ENCODE results near the gene TMEM181.
"Not testable (repeated sequence)": the region's sequence is repeated elsewhere in the genome, so short reads cannot be mapped to it uniquely, and the experiment has no call there.

TMEM181 gene

DNA sequence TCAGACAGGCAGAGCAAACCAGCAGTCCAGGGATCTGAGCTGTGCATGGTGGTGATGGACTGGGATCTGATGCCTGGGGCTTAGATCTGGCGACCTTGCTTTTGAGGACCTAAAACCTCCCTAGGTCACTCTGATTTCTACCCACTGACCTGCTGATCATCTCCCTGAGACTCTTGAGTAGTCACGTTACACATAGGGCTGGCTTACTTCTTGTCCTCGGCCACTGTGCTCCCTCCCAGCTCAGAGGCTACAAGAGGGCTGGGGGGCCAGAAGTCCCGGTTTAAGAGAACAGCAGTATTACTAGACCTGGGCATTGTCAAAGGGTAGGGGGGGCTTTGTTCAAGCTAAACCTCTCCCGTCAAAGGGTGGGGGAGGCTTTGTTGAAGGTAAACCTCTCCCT lies 79.2 kb downstream of the TMEM181 start:
- ATAC-seq: no peak

DNA sequence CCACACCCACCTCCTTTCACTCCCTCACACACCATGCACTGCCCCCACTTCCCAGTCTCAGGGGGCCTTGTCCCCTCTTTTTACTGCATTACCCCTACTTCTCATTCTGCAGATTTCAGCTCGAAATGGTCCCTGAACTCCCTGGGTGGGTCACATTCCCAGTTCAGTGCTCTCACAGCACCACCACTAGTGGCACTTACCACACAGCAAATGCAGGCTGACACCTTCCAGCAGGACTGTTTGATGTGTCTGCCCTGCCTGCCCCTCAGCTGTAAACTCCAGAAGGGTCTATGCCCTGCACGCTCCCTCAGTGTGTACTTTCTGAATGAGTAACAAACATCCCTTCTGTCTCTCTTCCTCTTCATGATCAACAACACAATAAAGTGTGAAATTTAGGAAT lies 80.6 kb downstream of the TMEM181 start:
- DNase-seq: no peak
- no peak for ATAC-seq

More for the DNA sequence above, 79.2 kb downstream of the TMEM181 start:
- DNase-seq: no peak

DNA sequence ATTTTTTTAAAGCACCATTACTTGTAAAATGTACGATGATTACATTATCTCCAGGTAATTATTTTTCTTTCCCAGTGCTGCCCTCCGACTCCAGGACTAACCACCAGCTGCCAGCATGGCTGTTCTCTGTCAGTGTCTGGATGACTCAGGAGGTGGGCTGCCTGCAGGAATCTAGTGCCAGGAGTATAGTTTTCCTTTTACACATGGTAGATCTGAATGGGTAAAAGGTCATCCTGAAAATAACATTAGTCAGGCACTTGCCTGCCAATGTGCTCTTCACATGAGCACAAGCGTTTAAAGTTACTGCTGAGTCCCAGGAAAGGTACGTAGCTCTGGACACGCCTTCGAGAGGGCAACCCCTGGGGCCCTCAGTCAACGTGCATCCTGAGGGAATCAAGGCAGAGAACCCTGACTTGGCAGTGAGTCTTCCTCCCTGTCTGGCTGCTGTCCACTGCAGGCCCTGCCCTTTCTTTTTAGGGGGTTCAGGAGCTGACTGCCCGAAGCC lies 82.3 kb downstream of the TMEM181 start:
- DNase-seq (no peak), ATAC-seq (no peak)

DNA sequence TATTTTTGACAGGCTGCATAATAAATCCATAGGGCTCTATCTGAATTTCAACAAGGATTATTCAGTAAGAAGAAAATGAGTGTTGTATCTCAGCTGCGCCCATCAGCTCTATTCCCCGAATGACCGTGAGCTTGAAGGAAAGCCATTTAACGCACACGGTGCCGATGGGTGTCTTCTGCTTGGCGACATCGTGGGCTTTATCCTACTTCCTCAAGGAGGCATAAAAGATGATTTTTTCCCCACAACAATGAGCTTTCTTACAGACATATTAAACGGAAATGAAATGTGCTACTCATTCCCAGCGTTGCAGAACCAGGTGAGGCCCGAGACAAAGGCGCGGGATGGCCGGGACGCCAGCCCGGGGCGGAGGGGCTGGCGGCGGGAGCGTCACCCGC lies 83.9 kb downstream of the TMEM181 start:
- no peak for ATAC-seq
- no peak for DNase-seq

DNA sequence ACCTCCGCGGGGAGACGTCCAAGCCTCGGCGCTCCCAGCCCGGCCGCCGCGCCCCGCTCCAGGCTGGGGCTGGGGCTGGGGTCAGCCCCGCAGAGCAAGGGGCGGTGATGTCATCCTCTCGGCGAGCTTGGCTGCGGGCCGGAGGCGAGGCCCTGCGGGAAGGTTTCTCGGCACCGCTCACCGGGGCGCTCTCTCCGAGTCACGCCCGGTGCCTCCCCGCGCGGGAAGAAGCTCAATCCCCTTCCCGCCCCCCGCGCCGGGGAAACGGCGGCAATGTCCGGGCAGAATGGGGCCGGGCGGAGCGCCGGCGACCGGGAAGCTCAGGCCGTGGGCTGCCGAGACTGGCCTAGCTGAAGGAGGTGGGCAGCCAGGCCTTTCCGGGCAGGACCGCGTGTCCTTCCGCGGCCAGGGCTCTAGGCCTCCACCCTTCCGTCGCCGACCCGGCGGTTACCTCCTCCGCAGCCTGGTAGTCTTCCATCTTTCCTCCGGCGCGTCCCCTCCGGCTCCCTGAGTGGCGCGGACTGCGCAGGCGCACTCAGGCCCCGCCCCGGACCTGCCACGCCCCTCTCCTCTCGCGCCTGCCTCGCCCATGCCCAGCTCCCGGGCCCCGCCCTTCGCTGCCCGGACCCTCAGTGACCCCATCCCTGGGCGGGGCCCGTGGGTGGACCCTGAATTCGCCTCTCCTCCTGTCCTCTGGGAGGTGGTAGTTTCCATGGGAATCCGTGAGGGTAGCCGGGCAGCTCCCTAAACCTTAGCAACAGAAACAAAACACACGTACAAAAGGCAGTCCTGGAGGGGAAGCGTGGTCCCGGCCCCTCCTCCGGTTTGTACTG lies 84.6 kb downstream of the TMEM181 start, which contains the start of gene DYNLT1:
DYNLT1 (minus strand) TSS at position 513 of the 833 bp plus-strand sequence; CDS start at position 478, 35 bp downstream.
- ATAC-seq: peak; percentile 48
- DNase-seq: peak; percentile 97

DNA sequence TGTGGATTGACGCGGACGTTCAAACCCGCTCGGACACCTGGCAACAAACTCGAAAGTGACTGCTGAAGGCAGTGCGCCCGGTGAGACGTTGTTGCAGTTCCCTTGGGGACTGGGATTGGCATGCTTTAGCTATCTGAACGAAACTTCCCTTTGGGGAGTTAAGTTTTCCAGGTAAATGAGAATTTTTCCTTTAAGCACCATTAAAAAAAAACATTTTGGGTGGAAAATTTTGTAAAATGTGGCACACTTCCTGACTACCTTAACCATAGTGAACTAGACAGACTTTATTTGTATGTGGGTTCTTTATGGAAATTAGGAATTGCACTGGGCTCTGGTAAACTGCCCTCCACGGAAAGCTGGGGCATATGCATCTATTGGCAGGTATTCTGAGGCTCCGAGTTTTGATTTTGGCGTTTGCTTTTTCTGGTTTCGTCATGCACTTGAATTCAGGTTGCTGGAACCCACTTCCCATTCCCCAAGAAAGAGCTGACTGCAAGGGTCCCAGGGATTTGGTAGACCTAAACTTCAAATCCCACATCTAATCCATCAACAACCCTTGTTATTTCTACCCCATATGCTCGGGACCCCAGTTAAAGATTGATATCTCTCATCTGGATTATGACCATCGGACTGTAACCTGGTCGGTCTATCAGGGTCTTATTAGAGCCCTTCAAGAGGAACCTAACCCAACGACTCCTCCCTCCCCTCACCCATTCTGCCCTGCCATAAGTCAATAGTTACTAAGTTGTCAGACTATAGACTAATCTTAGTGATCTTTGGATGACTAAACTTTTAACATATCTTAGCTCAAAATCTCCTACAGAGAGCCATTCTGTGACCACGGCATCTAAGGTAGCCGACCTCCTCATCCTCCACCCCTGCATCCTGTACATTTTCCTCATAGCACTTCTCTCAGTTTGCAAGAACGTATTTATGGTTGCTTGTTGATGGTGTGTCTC lies 85.5 kb downstream of the TMEM181 start:
- peak; percentile 5 for ATAC-seq
- peak; percentile 21 for DNase-seq

DNA sequence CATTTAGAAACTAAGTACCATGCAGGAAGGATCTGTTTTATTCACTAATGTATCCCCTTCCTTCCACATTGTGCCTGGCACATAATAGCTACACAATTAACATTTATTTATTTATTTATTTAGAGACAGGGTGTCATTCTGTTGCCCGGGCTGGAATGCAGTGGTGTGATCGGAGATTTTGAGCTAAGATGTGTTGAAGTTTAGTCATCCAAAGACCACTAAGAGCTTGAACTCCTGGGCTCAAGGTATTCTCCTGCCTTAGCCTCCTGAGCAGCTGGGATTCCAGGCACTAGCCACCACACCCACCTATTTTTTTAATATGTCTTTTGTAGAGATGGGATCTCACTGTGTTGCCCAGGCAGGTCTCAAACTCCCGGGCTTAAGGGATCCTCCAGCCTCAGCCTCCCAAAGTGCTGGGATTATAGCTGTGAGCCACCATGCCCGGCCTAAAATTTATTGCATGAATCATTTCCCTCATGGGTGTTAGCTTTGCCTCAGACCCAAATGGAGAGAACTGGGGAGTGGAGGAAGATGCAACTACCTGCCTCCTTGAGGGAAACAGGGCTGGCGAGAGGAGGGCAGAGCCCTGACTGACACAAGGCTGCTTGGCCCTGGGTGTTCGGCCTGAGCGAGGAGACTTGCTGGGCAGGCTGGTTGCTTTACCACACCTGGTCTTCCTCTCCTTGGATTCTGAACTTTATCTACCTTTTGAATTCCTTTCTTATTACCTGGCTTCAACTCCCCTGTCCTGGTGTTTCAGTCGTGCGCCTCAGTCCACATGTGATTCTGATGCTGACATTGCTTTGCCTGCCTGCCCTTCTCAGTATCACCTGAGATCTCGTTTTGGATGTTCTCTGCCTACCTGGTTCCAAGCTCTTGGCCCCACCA lies 86.4 kb downstream of the TMEM181 start:
- no peak for DNase-seq
- ATAC-seq: no peak

DNA sequence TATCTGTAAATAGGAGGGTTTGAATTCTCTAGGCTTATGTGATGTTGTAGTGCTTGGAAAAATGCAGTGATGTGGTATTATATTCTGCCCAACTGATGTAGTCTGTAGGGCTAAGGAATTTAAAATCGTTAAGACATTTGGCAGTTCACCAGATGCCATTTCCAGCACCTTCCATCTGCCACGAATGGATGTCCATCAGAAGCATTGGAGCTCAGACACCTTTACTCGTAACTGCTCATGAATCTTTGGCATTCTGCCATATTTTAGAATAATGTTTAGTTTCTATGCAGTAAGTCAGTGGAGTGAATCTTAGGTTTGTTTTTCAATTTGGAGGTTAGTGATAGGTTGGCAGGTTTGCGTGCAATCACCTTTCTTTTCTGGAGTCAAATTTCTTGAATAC lies 87.6 kb downstream of the TMEM181 start:
- ATAC-seq (no peak), DNase-seq (no peak)

DNA sequence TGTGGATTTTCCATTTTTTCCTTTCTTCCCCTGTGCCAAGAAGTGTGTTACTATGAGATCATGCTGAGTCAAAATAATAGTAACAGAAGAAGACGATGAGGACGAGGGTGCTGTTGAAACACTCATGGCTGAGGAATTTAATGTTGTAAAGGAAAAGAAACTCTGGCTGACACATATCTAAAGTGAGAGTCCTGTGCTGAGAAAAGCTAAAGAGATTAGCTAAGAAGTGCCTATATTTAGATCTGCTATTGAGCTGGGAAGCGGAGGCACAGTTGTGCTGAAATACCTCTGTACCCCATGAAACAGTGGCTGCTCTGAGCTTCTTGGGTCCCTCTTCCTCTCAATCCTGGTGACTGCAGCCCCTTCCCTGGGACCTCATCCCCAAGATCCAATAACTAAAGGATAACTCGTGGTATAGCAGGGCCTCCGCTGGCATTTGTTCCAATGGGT lies 88.8 kb downstream of the TMEM181 start:
- peak; percentile 32 for DNase-seq
- ATAC-seq: peak; percentile 15

DNA sequence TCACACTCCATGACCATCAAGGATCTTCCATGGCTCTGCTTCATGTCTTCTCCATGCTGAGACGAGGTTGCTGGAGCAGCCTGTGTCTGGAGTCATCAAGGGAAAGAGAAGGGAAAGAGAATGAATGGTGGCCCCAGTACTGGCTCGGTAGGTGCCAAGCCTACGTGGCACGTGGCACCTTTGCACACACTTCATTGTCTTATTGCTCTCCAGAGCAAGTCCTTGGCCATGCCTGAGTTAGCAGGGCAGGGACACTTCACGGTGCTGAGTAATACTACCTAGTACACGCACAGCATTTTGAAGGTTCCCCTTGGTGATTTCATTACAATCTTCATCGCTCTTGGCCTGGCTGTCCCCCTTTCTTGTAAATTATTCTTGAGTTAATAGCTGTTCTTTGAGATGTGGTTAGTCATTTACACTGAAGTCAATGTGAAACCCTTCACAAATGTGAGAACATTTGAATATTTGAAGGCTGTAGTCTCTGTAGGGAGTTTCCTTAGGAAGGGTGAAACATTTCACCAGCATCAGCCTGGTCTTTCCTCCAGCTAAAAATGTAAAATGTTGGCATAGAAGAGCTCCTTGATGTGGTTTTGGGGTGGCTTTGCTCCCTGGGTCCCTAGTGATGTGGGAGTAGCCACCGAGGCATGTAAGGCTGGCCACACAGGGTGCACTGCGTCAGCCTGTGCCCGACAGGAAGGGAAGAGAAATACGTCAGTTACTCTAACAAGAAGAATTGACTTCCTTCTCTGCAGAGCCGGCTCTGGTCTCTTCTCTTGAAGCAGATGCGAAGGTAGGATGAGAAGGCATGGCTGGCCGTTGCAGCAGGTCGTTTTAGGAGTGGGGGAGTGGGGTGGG lies 89.6 kb downstream of the TMEM181 start, which contains the start of gene SYTL3:
SYTL3 (plus strand) TSS at position 766 of the 855 bp plus-strand sequence. CDS start 13,215 bp downstream, outside the sequence.
- DNase-seq: peak; percentile 84
- peak; percentile 70 for ATAC-seq

DNA sequence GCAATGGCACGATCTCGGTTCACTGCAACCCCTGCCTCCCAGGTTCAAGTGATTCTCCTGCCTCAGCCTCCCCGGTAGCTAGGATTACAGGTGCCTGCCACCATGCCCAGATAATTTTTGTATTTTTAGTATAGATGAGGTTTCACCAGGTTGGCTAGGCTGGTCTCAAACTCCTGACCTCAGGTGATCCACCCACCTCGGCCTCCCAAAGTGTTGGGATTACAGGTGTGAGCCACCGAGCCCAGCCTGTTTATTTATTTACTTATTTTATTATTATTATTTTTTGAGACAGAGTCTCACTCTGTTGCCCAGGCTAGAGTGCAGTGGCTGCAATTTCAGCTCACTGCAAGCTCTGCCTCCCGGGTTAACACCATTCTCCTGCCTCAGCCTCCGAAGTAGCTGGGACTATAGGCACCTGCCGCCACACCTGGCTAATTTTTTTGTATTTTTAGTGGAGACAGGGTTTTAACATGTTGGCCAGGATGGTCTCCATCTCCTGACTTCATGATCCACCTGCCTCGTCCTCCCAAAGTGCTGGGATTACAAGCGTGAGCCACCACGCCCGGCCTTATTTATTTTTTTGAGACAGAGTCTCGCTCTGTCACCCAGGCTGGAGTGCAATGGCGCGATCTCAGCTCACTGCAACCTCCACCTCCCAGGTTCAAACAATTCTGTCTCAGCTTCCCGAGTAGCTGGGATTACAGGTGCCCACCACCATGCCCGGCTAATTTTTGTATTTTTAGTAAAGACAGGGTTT lies 92.3 kb downstream of the TMEM181 start:
- not testable (repeated sequence) for ATAC-seq, DNase-seq

DNA sequence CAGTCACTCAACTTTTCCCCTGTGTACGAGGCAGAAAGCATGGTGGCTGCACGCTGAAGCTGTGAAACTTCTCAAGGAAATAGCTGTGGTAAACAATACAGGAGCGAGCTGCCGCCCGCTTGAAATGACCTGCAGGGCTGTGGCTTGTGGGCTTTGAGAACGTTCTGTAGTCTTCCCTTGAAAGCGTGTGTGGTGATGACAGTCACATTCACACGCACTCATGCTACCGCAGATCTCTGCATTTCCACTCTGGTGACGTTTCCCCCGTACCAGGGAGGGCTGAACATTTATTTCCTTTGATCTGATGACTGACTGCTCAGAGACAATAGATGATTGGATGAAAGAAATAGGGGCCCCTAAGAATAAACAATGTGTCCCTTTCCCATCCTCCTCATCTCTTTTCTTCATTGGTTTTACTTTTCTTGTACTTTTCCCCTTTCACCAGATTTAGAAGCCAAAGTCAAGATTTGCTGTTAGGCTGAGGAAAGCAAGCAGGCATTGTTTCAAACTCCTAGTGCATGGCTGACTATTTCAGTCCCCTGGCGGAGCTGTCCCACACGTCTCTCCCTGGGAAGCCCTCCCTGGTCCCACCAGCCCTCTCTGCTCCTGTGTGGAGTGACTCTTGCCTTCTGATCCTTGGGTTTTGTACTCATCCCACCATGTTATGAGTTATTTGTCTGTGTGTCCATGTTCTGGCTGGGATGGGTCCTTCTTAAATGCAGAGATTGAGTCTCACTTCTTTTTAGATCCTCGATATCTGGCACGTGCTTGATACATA lies 93.9 kb downstream of the TMEM181 start:
- DNase-seq: peak; percentile 85
- ATAC-seq: peak; percentile 59

DNA sequence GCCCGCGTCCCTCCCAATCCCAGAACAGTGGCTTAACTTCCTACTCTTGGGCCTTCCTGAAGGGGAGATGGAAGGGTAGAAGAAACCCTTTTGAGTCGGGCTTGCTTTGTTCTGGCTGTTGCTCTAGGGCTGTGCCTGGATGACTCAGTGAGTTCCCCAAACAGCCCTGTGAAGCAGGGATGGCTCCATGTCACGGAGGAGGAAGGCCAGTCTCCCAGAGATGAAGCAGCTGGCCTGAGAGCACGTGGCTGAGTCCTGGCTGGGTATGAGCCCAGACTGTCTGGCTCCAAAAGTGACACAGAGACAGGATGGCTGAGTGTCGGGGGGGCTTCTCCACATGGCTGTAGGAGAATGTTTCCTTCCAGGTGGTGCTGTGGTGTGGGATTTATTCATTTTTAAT lies 94.6 kb downstream of the TMEM181 start:
- DNase-seq (no peak), ATAC-seq (no peak)

DNA sequence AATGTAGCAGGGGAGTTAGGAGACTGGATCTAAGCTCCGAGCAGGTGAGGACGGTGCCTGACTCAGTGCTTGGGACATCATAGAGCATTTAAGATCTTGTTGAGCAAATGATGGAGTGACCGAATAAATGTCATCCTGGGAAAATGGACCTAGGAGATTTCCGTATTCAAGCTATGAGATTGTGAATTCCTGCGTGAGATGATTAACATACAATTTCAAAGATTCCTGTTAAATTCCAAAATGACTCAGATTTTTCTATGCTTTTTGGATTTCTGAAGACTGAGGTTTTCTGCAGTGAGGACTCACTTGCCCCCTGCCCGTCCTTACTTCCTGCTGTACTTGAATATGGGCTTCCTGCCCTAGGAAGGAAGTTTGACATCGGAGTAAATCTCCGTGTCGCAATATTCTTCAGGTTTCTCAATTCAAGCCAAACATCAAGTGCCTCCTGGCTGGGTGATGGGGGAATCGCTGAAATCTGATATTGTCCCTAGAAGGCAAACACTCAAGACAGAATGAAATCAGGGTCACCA lies 95.1 kb downstream of the TMEM181 start:
- ATAC-seq (no peak), DNase-seq (no peak)

DNA sequence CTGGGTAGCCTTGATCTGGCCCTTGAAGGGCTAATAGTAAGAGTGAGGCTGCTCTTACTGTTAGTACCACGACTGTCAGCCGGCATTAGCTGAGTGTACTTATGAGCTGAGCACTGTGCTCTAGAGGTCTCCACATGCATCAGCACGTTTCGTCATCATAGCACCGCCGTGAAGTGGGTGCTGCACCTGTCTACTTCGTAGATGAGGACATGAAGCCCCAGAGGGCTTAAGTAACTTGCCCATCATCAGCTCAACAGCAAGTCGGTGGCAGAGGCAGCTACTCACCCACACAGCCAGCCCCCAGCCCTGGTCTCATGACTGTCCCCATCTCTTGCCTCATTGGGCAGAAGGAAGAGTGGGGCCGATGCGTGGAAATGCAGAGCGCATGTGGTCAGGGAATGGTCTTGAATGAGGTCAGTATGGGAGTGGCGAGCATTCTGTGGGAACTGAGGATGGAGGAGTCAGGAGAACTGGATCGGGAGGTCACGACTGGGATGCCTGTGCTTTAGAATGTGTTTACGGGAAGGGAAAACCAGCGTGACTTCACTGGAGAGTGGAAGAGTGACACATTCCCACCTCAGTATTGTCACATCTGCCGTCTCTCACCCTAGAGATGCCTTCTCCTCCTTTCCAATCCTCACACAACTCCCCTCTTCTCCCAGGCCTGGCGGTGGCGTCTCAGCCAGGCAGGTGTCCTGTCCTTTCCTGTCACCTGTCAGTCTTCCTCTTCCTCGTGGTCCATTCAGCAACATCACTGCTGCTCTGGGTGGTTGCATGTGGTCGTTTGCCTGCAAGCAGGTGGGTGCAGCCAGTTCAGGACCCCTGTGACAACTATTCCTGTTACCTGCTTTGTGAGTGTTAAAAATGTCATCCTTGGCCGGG lies 95.9 kb downstream of the TMEM181 start:
- no peak for ATAC-seq
- no peak for DNase-seq

DNA sequence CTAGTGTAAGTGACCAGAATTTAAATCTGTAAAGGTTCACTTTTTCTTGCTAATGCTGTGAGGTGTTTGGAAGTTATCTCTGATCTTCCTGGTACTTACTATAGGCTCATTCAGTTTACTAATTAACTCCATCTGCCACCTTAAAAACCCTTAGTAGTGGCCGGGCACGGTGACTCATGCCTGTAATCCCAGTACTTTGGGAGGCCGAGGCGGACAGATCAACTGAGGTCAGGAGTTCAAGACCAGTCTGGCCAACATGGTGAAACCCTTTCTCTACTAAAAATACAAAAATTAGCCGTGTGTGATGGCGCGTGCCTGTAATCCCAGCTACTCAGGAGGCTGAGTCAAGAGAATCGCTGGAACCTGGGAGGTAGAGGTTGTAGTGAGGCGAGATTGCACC lies 97.1 kb downstream of the TMEM181 start:
- DNase-seq: not testable (repeated sequence)

DNA sequence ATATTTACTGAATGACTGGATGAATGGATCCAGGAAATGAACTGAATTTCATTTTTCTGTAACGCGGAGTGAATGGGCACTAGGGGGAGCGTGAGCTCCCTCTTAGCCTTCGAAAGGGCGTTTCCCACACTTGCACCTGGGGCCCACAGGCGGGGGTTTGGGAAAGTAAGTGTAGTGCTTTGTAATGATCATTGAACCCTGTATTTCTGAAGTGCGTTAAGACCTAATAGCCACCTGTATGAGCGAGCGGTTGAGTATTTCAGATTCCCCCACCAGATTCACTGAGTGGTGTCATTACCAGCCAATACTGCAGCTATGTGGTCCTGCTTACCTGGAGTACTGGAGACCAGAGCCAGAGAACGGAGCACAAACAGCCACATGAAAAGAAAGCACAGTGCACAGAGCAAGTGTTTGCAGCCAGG lies 100.5 kb downstream of the TMEM181 start:
- peak; percentile 44 for ATAC-seq
- DNase-seq: peak; percentile 32

More for the DNA sequence above, 97.1 kb downstream of the TMEM181 start:
- not testable (repeated sequence) for ATAC-seq
